ENCODE data around the gene LRBA.

- TF ChIP-seq POLR2A (IDR thresholded peaks at IDR 0.05; ENCODE audit: low read length) (no peak), NR3C1 (IDR thresholded peaks at IDR 0.05) (no peak), CTCF (IDR thresholded peaks at IDR 0.05) (no peak), ESRRA (IDR thresholded peaks at IDR 0.05; ENCODE audit: borderline replicate concordance, low read length) (no peak), JUNB (IDR thresholded peaks at IDR 0.05) (no peak), EP300 (IDR thresholded peaks at IDR 0.05) (no peak), RNF2 (IDR thresholded peaks at IDR 0.05; ENCODE audit: borderline replicate concordance, low read depth) (no peak), BCL3 (IDR thresholded peaks at IDR 0.05) (no peak), MAX (IDR thresholded peaks at IDR 0.05) (no peak)
Observed at GRCh38 chr4:150720973-150721518, 294.0 kb downstream of the LRBA start.

Measured in A549 (cell line).